ENCODE data around the gene MARF1. TPM values are rescaled to one million over a fixed set of nuclear protein-coding genes. Genes with fewer than 3 reads are reported as not detected.

Gene MARF1
- polyA plus RNA-seq, 3 donors, result 5.7 to 39.9 (median 9.8) TPM

DNA sequence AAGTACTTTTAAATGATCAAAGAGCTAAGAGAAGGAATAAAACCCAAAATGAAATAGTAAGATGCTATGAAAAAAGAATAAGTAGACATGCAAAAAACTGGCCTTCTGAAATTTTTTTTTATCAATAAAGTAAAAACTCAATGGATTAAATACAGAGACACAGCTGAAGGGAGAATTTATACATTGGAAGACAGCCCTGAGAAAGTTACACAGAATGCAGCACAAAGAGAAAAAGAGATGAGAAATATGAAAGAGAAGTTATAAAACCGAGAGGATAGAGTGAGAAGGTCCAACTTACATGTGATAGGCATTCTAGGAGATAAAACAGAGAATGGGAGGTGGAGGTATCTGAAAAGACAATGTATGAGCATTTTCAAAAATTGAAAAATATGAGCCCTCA lies 57.0 kb downstream of the MARF1 start:
- TF ChIP-seq, protein P1, sequence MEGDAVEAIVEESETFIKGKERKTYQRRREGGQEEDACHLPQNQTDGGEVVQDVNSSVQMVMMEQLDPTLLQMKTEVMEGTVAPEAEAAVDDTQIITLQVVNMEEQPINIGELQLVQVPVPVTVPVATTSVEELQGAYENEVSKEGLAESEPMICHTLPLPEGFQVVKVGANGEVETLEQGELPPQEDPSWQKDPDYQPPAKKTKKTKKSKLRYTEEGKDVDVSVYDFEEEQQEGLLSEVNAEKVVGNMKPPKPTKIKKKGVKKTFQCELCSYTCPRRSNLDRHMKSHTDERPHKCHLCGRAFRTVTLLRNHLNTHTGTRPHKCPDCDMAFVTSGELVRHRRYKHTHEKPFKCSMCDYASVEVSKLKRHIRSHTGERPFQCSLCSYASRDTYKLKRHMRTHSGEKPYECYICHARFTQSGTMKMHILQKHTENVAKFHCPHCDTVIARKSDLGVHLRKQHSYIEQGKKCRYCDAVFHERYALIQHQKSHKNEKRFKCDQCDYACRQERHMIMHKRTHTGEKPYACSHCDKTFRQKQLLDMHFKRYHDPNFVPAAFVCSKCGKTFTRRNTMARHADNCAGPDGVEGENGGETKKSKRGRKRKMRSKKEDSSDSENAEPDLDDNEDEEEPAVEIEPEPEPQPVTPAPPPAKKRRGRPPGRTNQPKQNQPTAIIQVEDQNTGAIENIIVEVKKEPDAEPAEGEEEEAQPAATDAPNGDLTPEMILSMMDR (IDR thresholded peaks at IDR 0.05), result no peak
- no peak overlapping the region for H3K4me3 Mint-ChIP-seq
- DNase-seq, result no peak
- Histone ChIP-seq H3K36me3 (replicated peaks in 1 of 2; ENCODE audit: control insufficient read depth in 1 of 2, insufficient read depth in 2 of 2, low read length in 2 of 2) (peaks cover 0 to 10% of the 10 kb centered on the region in 2 donors), H3K4me1 (ENCODE audit: control insufficient read depth in 1 of 2, insufficient read depth in 2 of 2, low read length in 2 of 2) (peaks cover 37 to 46% of the 10 kb centered on the region in 2 donors), H3K27me3 (ENCODE audit: control insufficient read depth in 2 of 2, insufficient read depth in 2 of 2, low read length in 2 of 2) (no peaks in the 10 kb centered on the region), H3K27ac (ENCODE audit: low read depth in 1 of 2, low read length in 2 of 2) (no peak overlapping the region), H3K4me3 (replicated peaks in 1 of 3; ENCODE audit: low read depth in 2 of 3, low read length in 3 of 3) (no peak overlapping the region), H3K79me2 (ENCODE audit: insufficient read depth, low read length) (no peaks in the 10 kb centered on the region), H3K9ac (ENCODE audit: insufficient read depth, low read length, poor library complexity, severe bottlenecking) (no peak overlapping the region), H4K20me1 (ENCODE audit: insufficient read depth, low read length) (no peaks in the 10 kb centered on the region), H2AFZ (ENCODE audit: insufficient read depth, low read depth, low read length, poor library complexity, severe bottlenecking) (no peak overlapping the region), H3K9me3 (replicated peaks in 1 of 2; ENCODE audit: control insufficient read depth in 1 of 2, insufficient read depth in 1 of 2, low read length in 2 of 2) (peaks cover 0 to 6% of the 10 kb centered on the region in 2 donors), H3K4me2 (replicated peaks; ENCODE audit: extremely low read depth, low read length, poor library complexity, severe bottlenecking) (no peak overlapping the region)
- intact Hi-C loops (cut with micrococcal nuclease), result no loop called here
- peak overlapping the region in 1 of 7 donors; percentile 79 for H3K27ac Mint-ChIP-seq
- H3K4me1 Mint-ChIP-seq, result peaks cover 55% of the 10 kb centered on the region
- peaks cover 23 to 32% of the 10 kb centered on the region in 2 donors for H3K36me3 Mint-ChIP-seq
- 100% methylated on average over 1 of the region's 1 CpG for WGBS (ENCODE audit: insufficient coverage)
- peaks cover 9 to 14% (median 12%) of the 10 kb centered on the region in 7 donors for H3K9me3 Mint-ChIP-seq
- peaks cover 0 to 2% (median 0%) of the 10 kb centered on the region in 3 donors for H3K27me3 Mint-ChIP-seq (ENCODE audit: low read depth in 3 of 3)

GRCh38 chr16:15583526-15583925 lies 59.4 kb downstream of the MARF1 start:
- no peak overlapping the region for H3K27ac ChIP-seq (ENCODE audit: low read depth in 1 of 2, low read length in 2 of 2)
- intact Hi-C loops (cut with micrococcal nuclease), result no loop called here
- no peaks in the 10 kb centered on the region for H3K79me2 ChIP-seq (ENCODE audit: insufficient read depth, low read length)
- peaks cover 9 to 14% (median 11%) of the 10 kb centered on the region in 7 donors for H3K9me3 Mint-ChIP-seq
- TF ChIP-seq, protein P1 (IDR thresholded peaks at IDR 0.05), result no peak
- H4K20me1 ChIP-seq (ENCODE audit: insufficient read depth, low read length), result no peaks in the 10 kb centered on the region
- H2AFZ ChIP-seq (ENCODE audit: insufficient read depth, low read depth, low read length, poor library complexity, severe bottlenecking), result no peak overlapping the region
- H3K27ac Mint-ChIP-seq, result no peak overlapping the region
- DNase-seq, result no peak
- no peak overlapping the region for H3K4me3 ChIP-seq (replicated peaks in 1 of 3; ENCODE audit: low read depth in 2 of 3, low read length in 3 of 3)
- H3K36me3 Mint-ChIP-seq, result peaks cover 19 to 28% of the 10 kb centered on the region in 2 donors
- H3K4me1 Mint-ChIP-seq, result peaks cover 36% of the 10 kb centered on the region
- no peaks in the 10 kb centered on the region for H3K27me3 ChIP-seq (ENCODE audit: control insufficient read depth in 2 of 2, insufficient read depth in 2 of 2, low read length in 2 of 2)
- peaks cover 0 to 10% of the 10 kb centered on the region in 2 donors for H3K36me3 ChIP-seq (replicated peaks in 1 of 2; ENCODE audit: control insufficient read depth in 1 of 2, insufficient read depth in 2 of 2, low read length in 2 of 2)
- H3K9ac ChIP-seq (ENCODE audit: insufficient read depth, low read length, poor library complexity, severe bottlenecking), result no peak overlapping the region
- 100% methylated on average over 4 of the region's 4 CpGs for WGBS (ENCODE audit: insufficient coverage)
- H3K9me3 ChIP-seq (replicated peaks in 1 of 2; ENCODE audit: control insufficient read depth in 1 of 2, insufficient read depth in 1 of 2, low read length in 2 of 2), result peaks cover 0 to 6% of the 10 kb centered on the region in 2 donors
- H3K4me3 Mint-ChIP-seq, result no peak overlapping the region
- no peak overlapping the region for H3K4me2 ChIP-seq (replicated peaks; ENCODE audit: extremely low read depth, low read length, poor library complexity, severe bottlenecking)
- peaks cover 0 to 6% (median 4%) of the 10 kb centered on the region in 3 donors for H3K27me3 Mint-ChIP-seq (ENCODE audit: low read depth in 3 of 3)
- peaks cover 17 to 30% of the 10 kb centered on the region in 2 donors for H3K4me1 ChIP-seq (ENCODE audit: control insufficient read depth in 1 of 2, insufficient read depth in 2 of 2, low read length in 2 of 2)
